OCI-LY7 (cell line): ENCODE measurements around the gene ADGRL4.

ENCODE experiments used
- EZH2phosphoT487 ChIP-seq: fragments of 200-600 bp; sonication (generic); IDR thresholded peaks from 2 replicates; pipeline ENCODE4 v1.6.1; 2018; ENCODE audit warnings: low read depth, borderline replicate concordance, mild to moderate bottlenecking, mixed run types, antibody characterized with exemption, low read length, moderate library complexity, mixed read lengths
- TF ChIP-seq, protein P1 (sequence below): fragments of 200-600 bp; sonication (generic); conservative IDR thresholded peaks from 2 replicates; pipeline ENCODE4 v1.5.1; 2014; ENCODE audit warnings: mild to moderate bottlenecking, antibody characterized with exemption, low read length, moderate library complexity, mixed read lengths

DNA sequence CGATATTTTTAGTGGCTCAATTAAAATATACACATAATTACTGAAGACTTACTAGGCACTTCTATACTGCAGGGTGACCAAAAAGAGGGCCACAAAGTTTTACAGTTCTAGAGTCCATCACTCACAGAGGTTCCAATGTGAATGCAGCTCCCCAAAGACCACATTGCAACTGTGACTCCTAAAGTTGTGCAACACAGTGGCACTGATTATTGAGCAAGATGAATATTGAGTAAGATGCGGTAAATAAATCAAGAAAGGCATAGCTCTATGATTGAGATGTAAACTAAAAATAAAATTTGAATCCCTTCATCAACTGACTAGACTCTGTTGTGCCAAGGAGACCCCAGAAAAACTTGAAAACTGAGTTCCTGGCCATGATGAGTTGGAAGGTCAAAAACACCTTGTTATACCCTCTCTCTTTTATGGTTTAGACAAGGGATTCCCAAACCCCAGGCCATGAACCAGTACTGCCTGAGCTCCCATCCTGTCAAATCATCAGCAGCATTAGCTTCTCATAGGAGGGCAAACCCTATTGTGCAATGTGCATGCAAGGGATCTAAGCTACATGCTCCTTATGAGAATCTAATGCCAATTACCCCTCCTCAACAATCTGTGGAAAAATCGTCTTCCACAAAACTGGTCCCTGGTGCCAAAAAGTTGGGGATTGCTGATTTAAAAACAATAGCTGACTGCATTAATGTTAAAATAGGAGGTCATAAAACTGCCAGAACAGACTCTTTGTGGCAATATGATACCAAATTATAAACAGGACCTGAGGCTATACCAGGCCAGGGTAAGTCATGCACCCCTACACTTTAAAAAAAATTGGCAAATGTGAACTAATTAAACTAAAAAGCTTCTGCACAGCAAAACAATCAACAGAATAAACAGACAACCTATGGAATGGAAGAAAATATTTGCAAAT lies 94.3 kb downstream of the ADGRL4 start:
- TF ChIP-seq, protein P1, sequence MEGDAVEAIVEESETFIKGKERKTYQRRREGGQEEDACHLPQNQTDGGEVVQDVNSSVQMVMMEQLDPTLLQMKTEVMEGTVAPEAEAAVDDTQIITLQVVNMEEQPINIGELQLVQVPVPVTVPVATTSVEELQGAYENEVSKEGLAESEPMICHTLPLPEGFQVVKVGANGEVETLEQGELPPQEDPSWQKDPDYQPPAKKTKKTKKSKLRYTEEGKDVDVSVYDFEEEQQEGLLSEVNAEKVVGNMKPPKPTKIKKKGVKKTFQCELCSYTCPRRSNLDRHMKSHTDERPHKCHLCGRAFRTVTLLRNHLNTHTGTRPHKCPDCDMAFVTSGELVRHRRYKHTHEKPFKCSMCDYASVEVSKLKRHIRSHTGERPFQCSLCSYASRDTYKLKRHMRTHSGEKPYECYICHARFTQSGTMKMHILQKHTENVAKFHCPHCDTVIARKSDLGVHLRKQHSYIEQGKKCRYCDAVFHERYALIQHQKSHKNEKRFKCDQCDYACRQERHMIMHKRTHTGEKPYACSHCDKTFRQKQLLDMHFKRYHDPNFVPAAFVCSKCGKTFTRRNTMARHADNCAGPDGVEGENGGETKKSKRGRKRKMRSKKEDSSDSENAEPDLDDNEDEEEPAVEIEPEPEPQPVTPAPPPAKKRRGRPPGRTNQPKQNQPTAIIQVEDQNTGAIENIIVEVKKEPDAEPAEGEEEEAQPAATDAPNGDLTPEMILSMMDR: no peak
- TF ChIP-seq EZH2phosphoT487: no peak
